ENCODE data around the gene KCNIP4.

DNA sequence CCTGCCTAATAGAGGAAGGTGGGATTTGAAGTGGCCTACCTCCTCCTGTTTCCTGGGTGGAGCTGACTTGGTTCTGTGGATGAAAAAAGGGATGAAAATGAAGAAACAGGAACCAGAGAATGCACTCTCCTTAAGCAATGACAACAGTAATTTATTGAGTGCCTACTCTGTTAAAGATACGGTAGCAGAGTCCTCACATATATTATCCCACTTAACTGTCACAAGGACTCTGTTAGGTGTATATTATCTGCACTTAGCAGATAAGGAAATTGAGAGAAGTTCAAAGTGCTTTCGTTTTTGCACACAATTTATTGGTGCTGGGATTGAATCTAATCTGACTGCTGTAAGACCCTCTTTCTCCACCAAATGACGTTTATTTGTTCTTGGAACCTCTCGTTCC is 947.1 kb downstream of the KCNIP4 start:
- TF ChIP-seq EZH2 (IDR thresholded peaks at IDR 0.05) (no peak), POLR2AphosphoS5 (IDR thresholded peaks at IDR 0.05; ENCODE audit: borderline replicate concordance, low read depth, low read length) (no peak), FOXP2 (optimal IDR thresholded peaks at IDR 0.05; ENCODE audit: control extremely low read depth, extremely low read length, insufficient read depth) (no peak)
